ENCODE measurements around the gene FMR1.

GRCh38 chrX:147898951-147899350 lies 12.8 kb upstream of the FMR1 start:
- TF ChIP-seq CTCF (IDR thresholded peaks at IDR 0.05), result no peak
- no peak for TF ChIP-seq EP300 (IDR thresholded peaks at IDR 0.05)
- TF ChIP-seq POLR2A (IDR thresholded peaks at IDR 0.05), result no peak
